SK-N-SH (cell line): Measurements from ENCODE around the gene KLHL5. TPM values are rescaled to one million over a fixed set of nuclear protein-coding genes. Genes with fewer than 3 reads are reported as not detected.
"Not testable (repeated sequence)": the region's sequence is repeated elsewhere in the genome, so short reads cannot be mapped to it uniquely, and the experiment has no call there.

ENCODE experiments used
- CTCF ChIA-PET: fragments of 300-600, 350-600 bp; formaldehyde crosslinking; extraction: SDS; loops from one replicate; lab custom pipeline; 2021; lab: Yijun Ruan, JAX
- POLR2A ChIA-PET: fragments of 350-600 bp; sonication (Branson Sonifier 250); formaldehyde crosslinking; extraction: SDS; loops from one replicate; lab custom pipeline; 2020; ENCODE audit warnings: antibody characterized with exemption, inconsistent platforms; lab: Yijun Ruan, JAX
- DNase-seq: peaks from one replicate; pipeline ENCODE4 v3.0.0; 2012
- H2AFZ ChIP-seq: fragments of 200-600 bp; sonication (generic); 2 replicates; pipeline ENCODE4 v1.8.1; 2016; ENCODE audit warnings: antibody characterized with exemption, mild to moderate bottlenecking, low read depth
- H3F3A ChIP-seq: fragments of 200-600 bp; sonication (generic); replicated peaks from 2 replicates; pipeline ENCODE3; 2016; ENCODE audit warnings: antibody characterized with exemption, mild to moderate bottlenecking; ENCODE audit not compliant: insufficient read depth
- H3K27ac ChIP-seq, 2 experiments: fragments of 200-500 bp in 1 of 2; fragments of 200-600 bp in 1 of 2; sonication (Bioruptor generic) in 1 of 2; sonication (generic), shearing (Covaris generic) in 1 of 2; 2 replicates each; pipeline versions ENCODE4 v1.5.1 to v1.6.1; 2014 to 2016; ENCODE audit warnings: low read depth in 2 of 2, inconsistent platforms in 1 of 2, low read length in 1 of 2, mild to moderate bottlenecking in 1 of 2, mixed read lengths in 1 of 2
- H3K27me3 ChIP-seq: fragments of 200-600 bp; sonication (generic), shearing (Covaris generic); 2 replicates; pipeline ENCODE4 v1.6.1; 2016; ENCODE audit warnings: mixed run types; ENCODE audit not compliant: insufficient read depth
- H3K36me3 ChIP-seq, 2 experiments: fragments of 200-500 bp in 1 of 2; fragments of 200-600 bp in 1 of 2; sonication (Bioruptor generic) in 1 of 2; sonication (generic) in 1 of 2; replicated peaks in 1 of 2; 2 replicates each; pipeline versions ENCODE3 to v1.5.1; 2014 to 2016; ENCODE audit warnings: low read length in 1 of 2, mild to moderate bottlenecking in 1 of 2; ENCODE audit not compliant: insufficient read depth in 2 of 2, control insufficient read depth in 1 of 2
- H3K4me1 ChIP-seq, 2 experiments: fragments of 200-500 bp in 1 of 2; fragments of 200-600 bp in 1 of 2; sonication (Bioruptor generic) in 1 of 2; sonication (generic), shearing (Covaris generic) in 1 of 2; 2 replicates each; pipeline versions ENCODE4 v1.5.1 to v1.6.1; 2014 to 2016; ENCODE audit warnings: low read depth in 1 of 2, low read length in 1 of 2, mixed run types in 1 of 2; ENCODE audit not compliant: insufficient read depth in 2 of 2, control insufficient read depth in 1 of 2
- H3K4me2 ChIP-seq: fragments of 200-600 bp; sonication (generic), shearing (Covaris generic); 2 replicates; pipeline ENCODE4 v1.6.1; 2017; ENCODE audit warnings: mixed run types
- H3K4me3 ChIP-seq, 2 experiments: fragments of 200-500 bp in 1 of 2; fragments of 200-600 bp in 1 of 2; sonication (Bioruptor generic) in 1 of 2; sonication (generic), shearing (Covaris generic) in 1 of 2; 2 replicates each; pipeline versions ENCODE4 v1.5.1 to v1.8.1; 2014 to 2016; ENCODE audit warnings: low read depth in 2 of 2, inconsistent platforms in 1 of 2, low read length in 1 of 2, mild to moderate bottlenecking in 1 of 2, mixed read lengths in 1 of 2, moderate library complexity in 1 of 2
- H3K79me2 ChIP-seq: fragments of 200-600 bp; sonication (generic); 2 replicates; pipeline ENCODE4 v1.8.1; 2017; ENCODE audit warnings: mild to moderate bottlenecking; ENCODE audit not compliant: insufficient read depth
- H3K9ac ChIP-seq: fragments of 200-600 bp; sonication (generic); 2 replicates; pipeline ENCODE4 v1.6.1; 2017; ENCODE audit warnings: mixed run types
- H3K9me2 ChIP-seq: fragments of 200-600 bp; sonication (generic); 2 replicates; pipeline ENCODE4 v1.6.1; 2017; ENCODE audit warnings: mixed run types
- H3K9me3 ChIP-seq: fragments of 200-600 bp; sonication (generic); 2 replicates; pipeline ENCODE4 v1.6.1; 2017; ENCODE audit warnings: mixed run types, mild to moderate bottlenecking, moderate library complexity
- H4K20me1 ChIP-seq: fragments of 200-600 bp; sonication (generic); 2 replicates; pipeline ENCODE4 v1.6.1; 2017; ENCODE audit warnings: mild to moderate bottlenecking, mixed run types; ENCODE audit not compliant: insufficient read depth
- CHD2 ChIP-seq: fragments of 150-350 bp; IDR thresholded peaks from 2 replicates; pipeline ENCODE4 v1.6.1; 2018; ENCODE audit warnings: low read length; ENCODE audit not compliant: partially characterized antibody
- EP300 ChIP-seq, 2 experiments: IDR thresholded peaks; 2 replicates each; pipeline versions ENCODE4 v1.4.0 to v1.6.1; 2012; ENCODE audit warnings: borderline replicate concordance in 1 of 2, low read depth in 1 of 2, low read length in 1 of 2
- EZH2phosphoT487 ChIP-seq: fragments of 200-600 bp; sonication (generic); IDR thresholded peaks from 2 replicates; pipeline ENCODE4 v1.6.1; 2017; ENCODE audit warnings: low read depth, mixed run types, mild to moderate bottlenecking, antibody characterized with exemption, moderate library complexity, borderline replicate concordance
- MEF2A ChIP-seq: IDR thresholded peaks from 2 replicates; pipeline ENCODE4 v1.4.0; 2012; ENCODE audit warnings: low read depth, borderline replicate concordance
- RFX5 ChIP-seq: IDR thresholded peaks from 2 replicates; pipeline ENCODE4 v1.6.1; 2012; ENCODE audit warnings: mild to moderate bottlenecking, improper control_type of control experiment, low read length
- SIN3A ChIP-seq: IDR thresholded peaks from 2 replicates; pipeline ENCODE4 v1.6.1; 2012; ENCODE audit warnings: low read depth, mild to moderate bottlenecking, low read length, moderate library complexity, borderline replicate concordance
- TEAD4 ChIP-seq: IDR thresholded peaks from 2 replicates; pipeline ENCODE4 v1.4.0; 2012; ENCODE audit warnings: mild to moderate bottlenecking, borderline replicate concordance; ENCODE audit not compliant: insufficient read depth
- YY1 ChIP-seq: IDR thresholded peaks from 2 replicates; pipeline ENCODE4 v1.4.0; 2012; ENCODE audit warnings: low read depth, mild to moderate bottlenecking
- WGBS: methylation state at CpG from one replicate; pipeline ENCODE4 v1.1.6; 2017; ENCODE audit warnings: low lambda C conversion rate; 5-methylcytosine and 5-hydroxymethylcytosine counted together
- polyA plus RNA-seq, 3 experiments: library from polyadenylated mRNA; depleted of rRNA; stranded (reverse); fragments of >200 nt; gene quantifications; 2 replicates each; pipeline ENCODE4 v1.2.3, GENCODE V29; 2012
- TF ChIP-seq, protein P1 (sequence below): IDR thresholded peaks from 2 replicates; pipeline ENCODE4; 2012
- TF ChIP-seq, protein P2 (sequence below): IDR thresholded peaks from 2 replicates; pipeline ENCODE4 v1.6.1; 2012; ENCODE audit warnings: mild to moderate bottlenecking, low read depth, low read length, moderate library complexity
- TF ChIP-seq, protein P3 (sequence below): fragments of 200-600 bp; sonication (generic); IDR thresholded peaks from 2 replicates; pipeline ENCODE4 v1.6.1; 2017; ENCODE audit warnings: antibody characterized with exemption, mild to moderate bottlenecking, moderate library complexity

Gene KLHL5
- polyA plus RNA-seq, 1 of the 3 experiments (the other 2 are of a cell fraction) = 33.1 TPM

GRCh38 chr4:39134683-39135306, 72.8 kb downstream of the KLHL5 start:
- TF ChIP-seq, protein P1, sequence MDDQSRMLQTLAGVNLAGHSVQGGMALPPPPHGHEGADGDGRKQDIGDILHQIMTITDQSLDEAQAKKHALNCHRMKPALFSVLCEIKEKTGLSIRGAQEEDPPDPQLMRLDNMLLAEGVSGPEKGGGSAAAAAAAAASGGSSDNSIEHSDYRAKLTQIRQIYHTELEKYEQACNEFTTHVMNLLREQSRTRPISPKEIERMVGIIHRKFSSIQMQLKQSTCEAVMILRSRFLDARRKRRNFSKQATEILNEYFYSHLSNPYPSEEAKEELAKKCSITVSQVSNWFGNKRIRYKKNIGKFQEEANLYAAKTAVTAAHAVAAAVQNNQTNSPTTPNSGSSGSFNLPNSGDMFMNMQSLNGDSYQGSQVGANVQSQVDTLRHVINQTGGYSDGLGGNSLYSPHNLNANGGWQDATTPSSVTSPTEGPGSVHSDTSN = no peak
- TF ChIP-seq TEAD4 = no peak
- ChIA-PET CTCF (interaction anchor here (0.6 to 7.1 kb wide), 52 partner anchors 10 to 375 kb away, joined by 3 to 178 read pairs (median 4); partner anchors contain the start of gene TLR10), POLR2A (no interaction called here)
- Histone ChIP-seq H3K4me2 (peak overlapping the region; percentile 57; the same call in 1 of the 2 replicates), H3K9me2 (no peaks in the 10 kb centered on the region), H3K9ac (peak overlapping the region; percentile 13; the same call in 1 of the 2 replicates), H3K27me3 (no peaks in the 10 kb centered on the region), H3K79me2 (no peaks in the 10 kb centered on the region), H3F3A (peaks cover 3% of the 10 kb centered on the region), H2AFZ (peak overlapping the region; percentile 56; the same call in 1 of the 2 replicates), H3K4me3 (0 out of 4 replicates have a peak overlapping the region, but pooled peaks of 1 of the 2 experiments have one; percentile 3), H4K20me1 (no peaks in the 10 kb centered on the region), H3K36me3 (peaks cover 0 to 2% of the 10 kb centered on the region in 2 experiments), H3K9me3 (no peaks in the 10 kb centered on the region), H3K4me1 (peaks cover 0 to 7% of the 10 kb centered on the region in 2 experiments; a peak in 1 of 4 replicates), H3K27ac (peak overlapping the region; percentile 21 to 29; a peak in 3 of 4 replicates)
- WGBS = 67% methylated on average over 2 of the region's 2 CpGs
- DNase-seq = peak; percentile 10

DNA sequence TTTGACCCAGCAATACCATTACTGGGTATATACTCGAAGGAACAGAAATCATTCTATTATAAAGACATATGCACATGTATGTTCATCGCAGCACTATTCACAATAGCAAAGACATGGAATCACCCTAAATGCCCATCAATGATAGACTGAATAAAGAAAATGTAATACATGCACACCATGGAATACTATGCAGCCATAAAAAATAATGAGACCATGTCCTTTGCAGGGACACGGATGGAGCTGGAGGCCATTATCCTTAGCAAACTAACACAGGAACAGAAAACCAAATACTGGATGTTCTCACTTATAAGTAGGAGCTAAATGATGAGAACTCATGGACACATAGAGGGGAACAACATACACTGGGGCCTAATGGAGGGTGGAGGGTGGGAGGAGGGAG, 76.2 kb downstream of the KLHL5 start:
- H3F3A ChIP-seq, H3K9me3 ChIP-seq, DNase-seq, H3K9ac ChIP-seq, H3K4me1 ChIP-seq, H3K9me2 ChIP-seq, H3K4me2 ChIP-seq, POLR2A ChIA-PET, H3K27me3 ChIP-seq, H3K79me2 ChIP-seq, H2AFZ ChIP-seq, H4K20me1 ChIP-seq, H3K27ac ChIP-seq, H3K36me3 ChIP-seq, H3K4me3 ChIP-seq: not testable (repeated sequence)
- 83% methylated on average over 3 of the region's 3 CpGs for WGBS
- CTCF ChIA-PET = interaction anchor here (2.0 kb wide), 1 partner anchor 235 kb away, joined by 6 read pairs; no protein-coding TSS in a partner anchor

- no peak overlapping the region for H2AFZ ChIP-seq
- POLR2A ChIA-PET = no interaction called here
- TF ChIP-seq, protein P2, sequence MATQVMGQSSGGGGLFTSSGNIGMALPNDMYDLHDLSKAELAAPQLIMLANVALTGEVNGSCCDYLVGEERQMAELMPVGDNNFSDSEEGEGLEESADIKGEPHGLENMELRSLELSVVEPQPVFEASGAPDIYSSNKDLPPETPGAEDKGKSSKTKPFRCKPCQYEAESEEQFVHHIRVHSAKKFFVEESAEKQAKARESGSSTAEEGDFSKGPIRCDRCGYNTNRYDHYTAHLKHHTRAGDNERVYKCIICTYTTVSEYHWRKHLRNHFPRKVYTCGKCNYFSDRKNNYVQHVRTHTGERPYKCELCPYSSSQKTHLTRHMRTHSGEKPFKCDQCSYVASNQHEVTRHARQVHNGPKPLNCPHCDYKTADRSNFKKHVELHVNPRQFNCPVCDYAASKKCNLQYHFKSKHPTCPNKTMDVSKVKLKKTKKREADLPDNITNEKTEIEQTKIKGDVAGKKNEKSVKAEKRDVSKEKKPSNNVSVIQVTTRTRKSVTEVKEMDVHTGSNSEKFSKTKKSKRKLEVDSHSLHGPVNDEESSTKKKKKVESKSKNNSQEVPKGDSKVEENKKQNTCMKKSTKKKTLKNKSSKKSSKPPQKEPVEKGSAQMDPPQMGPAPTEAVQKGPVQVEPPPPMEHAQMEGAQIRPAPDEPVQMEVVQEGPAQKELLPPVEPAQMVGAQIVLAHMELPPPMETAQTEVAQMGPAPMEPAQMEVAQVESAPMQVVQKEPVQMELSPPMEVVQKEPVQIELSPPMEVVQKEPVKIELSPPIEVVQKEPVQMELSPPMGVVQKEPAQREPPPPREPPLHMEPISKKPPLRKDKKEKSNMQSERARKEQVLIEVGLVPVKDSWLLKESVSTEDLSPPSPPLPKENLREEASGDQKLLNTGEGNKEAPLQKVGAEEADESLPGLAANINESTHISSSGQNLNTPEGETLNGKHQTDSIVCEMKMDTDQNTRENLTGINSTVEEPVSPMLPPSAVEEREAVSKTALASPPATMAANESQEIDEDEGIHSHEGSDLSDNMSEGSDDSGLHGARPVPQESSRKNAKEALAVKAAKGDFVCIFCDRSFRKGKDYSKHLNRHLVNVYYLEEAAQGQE = no peak
- TF ChIP-seq, protein P1 = no peak
- no peak for TF ChIP-seq SIN3A
- TF ChIP-seq, protein P3, sequence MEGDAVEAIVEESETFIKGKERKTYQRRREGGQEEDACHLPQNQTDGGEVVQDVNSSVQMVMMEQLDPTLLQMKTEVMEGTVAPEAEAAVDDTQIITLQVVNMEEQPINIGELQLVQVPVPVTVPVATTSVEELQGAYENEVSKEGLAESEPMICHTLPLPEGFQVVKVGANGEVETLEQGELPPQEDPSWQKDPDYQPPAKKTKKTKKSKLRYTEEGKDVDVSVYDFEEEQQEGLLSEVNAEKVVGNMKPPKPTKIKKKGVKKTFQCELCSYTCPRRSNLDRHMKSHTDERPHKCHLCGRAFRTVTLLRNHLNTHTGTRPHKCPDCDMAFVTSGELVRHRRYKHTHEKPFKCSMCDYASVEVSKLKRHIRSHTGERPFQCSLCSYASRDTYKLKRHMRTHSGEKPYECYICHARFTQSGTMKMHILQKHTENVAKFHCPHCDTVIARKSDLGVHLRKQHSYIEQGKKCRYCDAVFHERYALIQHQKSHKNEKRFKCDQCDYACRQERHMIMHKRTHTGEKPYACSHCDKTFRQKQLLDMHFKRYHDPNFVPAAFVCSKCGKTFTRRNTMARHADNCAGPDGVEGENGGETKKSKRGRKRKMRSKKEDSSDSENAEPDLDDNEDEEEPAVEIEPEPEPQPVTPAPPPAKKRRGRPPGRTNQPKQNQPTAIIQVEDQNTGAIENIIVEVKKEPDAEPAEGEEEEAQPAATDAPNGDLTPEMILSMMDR = no peak
- TF ChIP-seq EP300 (IDR thresholded peaks at IDR 0.05; ENCODE audit: borderline replicate concordance in 1 of 2, low read depth in 1 of 2, low read length in 1 of 2) = no peak
- TF ChIP-seq RFX5 = no peak
- no peak for TF ChIP-seq EZH2phosphoT487
- no peak for TF ChIP-seq CHD2
- no peak for TF ChIP-seq YY1
- TF ChIP-seq MEF2A = no peak
These were observed 84.2 kb downstream of the KLHL5 start for GRCh38 chr4:39146211-39146610.

More at GRCh38 chr4:39146211-39146610, 84.2 kb downstream of the KLHL5 start:
- Histone ChIP-seq H3K4me1 (peaks cover 0 to 4% of the 10 kb centered on the region in 2 experiments; a peak in 1 of 4 replicates), H4K20me1 (no peaks in the 10 kb centered on the region), H3K79me2 (no peaks in the 10 kb centered on the region), H3F3A (no peaks in the 10 kb centered on the region), H3K27me3 (no peaks in the 10 kb centered on the region), H3K9me2 (no peaks in the 10 kb centered on the region), H3K36me3 (no peaks in the 10 kb centered on the region), H3K4me3 (no peak overlapping the region), H3K27ac (no peak overlapping the region), H3K9ac (no peak overlapping the region), H3K9me3 (no peaks in the 10 kb centered on the region), H3K4me2 (no peak overlapping the region)
- no peak for DNase-seq
- WGBS = 97% methylated on average over 1 of the region's 1 CpG
- CTCF ChIA-PET = interaction anchor here (0.8 to 8.2 kb wide), 5 partner anchors 12 to 286 kb away, joined by 3 to 41 read pairs (median 3); no protein-coding TSS in a partner anchor
